ENCODE results near the gene C2CD4A. TPM values are rescaled to one million over a fixed set of nuclear protein-coding genes. Genes with fewer than 3 reads are reported as not detected.
A peak's percentile ranks its signal among the peaks of the same experiment; 100 is the strongest.

The C2CD4A gene
- polyA plus RNA-seq, 2 of the 4 experiments (the other 2 are of a cell fraction): 0.32 TPM; not detected in 1

DNA sequence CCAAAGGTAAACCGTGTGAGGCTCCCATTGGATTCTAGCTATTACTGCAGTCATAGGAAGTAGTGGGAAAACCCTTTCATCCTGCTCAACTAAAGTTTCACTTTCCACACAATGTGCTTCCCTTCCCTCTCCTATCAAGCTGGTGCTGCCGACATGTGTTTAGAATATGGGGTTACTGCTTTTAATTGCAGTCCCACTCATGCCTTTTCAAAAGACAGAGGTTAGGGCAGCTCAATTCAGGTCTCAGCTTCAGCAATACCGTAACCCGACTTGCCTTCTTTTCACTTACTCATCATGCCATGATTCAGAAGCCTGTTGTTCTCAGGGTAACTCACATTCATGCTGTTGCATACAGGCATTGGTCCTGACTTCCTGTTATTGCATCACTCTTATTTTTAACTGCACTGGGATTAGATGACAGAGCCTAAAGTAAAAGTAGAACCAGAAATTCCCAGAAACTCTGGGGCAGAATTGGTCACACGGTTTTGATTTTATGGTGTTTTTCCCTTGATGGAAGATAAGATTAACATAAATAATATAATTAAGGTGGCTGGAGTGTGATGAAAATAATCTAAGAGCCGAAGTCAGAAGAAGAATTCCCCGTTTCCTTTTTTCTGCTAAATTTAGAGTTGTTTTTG lies 52.6 kb downstream of the C2CD4A start (continued):
- TF ChIP-seq HMGXB4 (CRISPR knock-in tag; IDR thresholded peaks at IDR 0.05; ENCODE audit: borderline replicate concordance): no peak
- TF ChIP-seq ZC3H11A (IDR thresholded peaks at IDR 0.05): no peak
- TF ChIP-seq SMC3 (IDR thresholded peaks at IDR 0.05): no peak
- TF ChIP-seq, protein P1, sequence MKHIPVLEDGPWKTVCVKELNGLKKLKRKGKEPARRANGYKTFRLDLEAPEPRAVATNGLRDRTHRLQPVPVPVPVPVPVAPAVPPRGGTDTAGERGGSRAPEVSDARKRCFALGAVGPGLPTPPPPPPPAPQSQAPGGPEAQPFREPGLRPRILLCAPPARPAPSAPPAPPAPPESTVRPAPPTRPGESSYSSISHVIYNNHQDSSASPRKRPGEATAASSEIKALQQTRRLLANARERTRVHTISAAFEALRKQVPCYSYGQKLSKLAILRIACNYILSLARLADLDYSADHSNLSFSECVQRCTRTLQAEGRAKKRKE (CRISPR knock-in tag; IDR thresholded peaks at IDR 0.05; ENCODE audit: low read depth): no peak
- no peak for TF ChIP-seq EHMT2 (IDR thresholded peaks at IDR 0.05; ENCODE audit: low read depth)
- no peak for TF ChIP-seq MYC (IDR thresholded peaks at IDR 0.05; ENCODE audit: borderline replicate concordance, low read length)
- no peak for TF ChIP-seq SREBF2 (IDR thresholded peaks at IDR 0.05)
- no peak for TF ChIP-seq POLR2AphosphoS2 (conservative IDR thresholded peaks at IDR 0.05; ENCODE audit: low read length)
- TF ChIP-seq NFE2L2 (conservative IDR thresholded peaks at IDR 0.05; ENCODE audit: low read length): 0 out of 2 replicates have a peak, but pooled peaks have one; percentile 6
- peak; percentile 30; the same call in 1 of the 2 replicates for TF ChIP-seq HES2 (IDR thresholded peaks at IDR 0.05)
- TF ChIP-seq, protein P2, sequence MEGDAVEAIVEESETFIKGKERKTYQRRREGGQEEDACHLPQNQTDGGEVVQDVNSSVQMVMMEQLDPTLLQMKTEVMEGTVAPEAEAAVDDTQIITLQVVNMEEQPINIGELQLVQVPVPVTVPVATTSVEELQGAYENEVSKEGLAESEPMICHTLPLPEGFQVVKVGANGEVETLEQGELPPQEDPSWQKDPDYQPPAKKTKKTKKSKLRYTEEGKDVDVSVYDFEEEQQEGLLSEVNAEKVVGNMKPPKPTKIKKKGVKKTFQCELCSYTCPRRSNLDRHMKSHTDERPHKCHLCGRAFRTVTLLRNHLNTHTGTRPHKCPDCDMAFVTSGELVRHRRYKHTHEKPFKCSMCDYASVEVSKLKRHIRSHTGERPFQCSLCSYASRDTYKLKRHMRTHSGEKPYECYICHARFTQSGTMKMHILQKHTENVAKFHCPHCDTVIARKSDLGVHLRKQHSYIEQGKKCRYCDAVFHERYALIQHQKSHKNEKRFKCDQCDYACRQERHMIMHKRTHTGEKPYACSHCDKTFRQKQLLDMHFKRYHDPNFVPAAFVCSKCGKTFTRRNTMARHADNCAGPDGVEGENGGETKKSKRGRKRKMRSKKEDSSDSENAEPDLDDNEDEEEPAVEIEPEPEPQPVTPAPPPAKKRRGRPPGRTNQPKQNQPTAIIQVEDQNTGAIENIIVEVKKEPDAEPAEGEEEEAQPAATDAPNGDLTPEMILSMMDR (IDR thresholded peaks at IDR 0.05): no peak
- no peak for TF ChIP-seq PHF8 (IDR thresholded peaks at IDR 0.05; ENCODE audit: borderline replicate concordance, low read depth)
- TF ChIP-seq RFX5 (IDR thresholded peaks at IDR 0.05): no peak
- TF ChIP-seq KDM1A (IDR thresholded peaks at IDR 0.05; ENCODE audit: low read depth): no peak
- no peak for TF ChIP-seq HDAC2 (IDR thresholded peaks at IDR 0.05)
- no peak for TF ChIP-seq CBX8 (IDR thresholded peaks at IDR 0.05)
- TF ChIP-seq FOSL2 (IDR thresholded peaks at IDR 0.05): 0 out of 2 replicates have a peak, but pooled peaks have one; percentile 16
- TF ChIP-seq FOSL2 (CRISPR knock-in tag; IDR thresholded peaks at IDR 0.05): peak; percentile 80
- no peak for TF ChIP-seq POLR2A (IDR thresholded peaks at IDR 0.05; ENCODE audit: low read length)
- no peak for TF ChIP-seq CHD2 (IDR thresholded peaks at IDR 0.05; ENCODE audit: low read length, partially characterized antibody)
- no peak for TF ChIP-seq NPAS2 (CRISPR knock-in tag; IDR thresholded peaks at IDR 0.05; ENCODE audit: borderline replicate concordance)
- no peak for TF ChIP-seq BCL3 (IDR thresholded peaks at IDR 0.05)
- TF ChIP-seq ELK1 (IDR thresholded peaks at IDR 0.05; ENCODE audit: low read depth, low read length): no peak
- TF ChIP-seq, protein P3, sequence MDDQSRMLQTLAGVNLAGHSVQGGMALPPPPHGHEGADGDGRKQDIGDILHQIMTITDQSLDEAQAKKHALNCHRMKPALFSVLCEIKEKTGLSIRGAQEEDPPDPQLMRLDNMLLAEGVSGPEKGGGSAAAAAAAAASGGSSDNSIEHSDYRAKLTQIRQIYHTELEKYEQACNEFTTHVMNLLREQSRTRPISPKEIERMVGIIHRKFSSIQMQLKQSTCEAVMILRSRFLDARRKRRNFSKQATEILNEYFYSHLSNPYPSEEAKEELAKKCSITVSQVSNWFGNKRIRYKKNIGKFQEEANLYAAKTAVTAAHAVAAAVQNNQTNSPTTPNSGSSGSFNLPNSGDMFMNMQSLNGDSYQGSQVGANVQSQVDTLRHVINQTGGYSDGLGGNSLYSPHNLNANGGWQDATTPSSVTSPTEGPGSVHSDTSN (IDR thresholded peaks at IDR 0.05): no peak
- TF ChIP-seq RARB (CRISPR knock-in tag; IDR thresholded peaks at IDR 0.05): no peak
- TF ChIP-seq HOXA7 (CRISPR knock-in tag; IDR thresholded peaks at IDR 0.05): no peak
- no peak for TF ChIP-seq RNF2 (IDR thresholded peaks at IDR 0.05; ENCODE audit: borderline replicate concordance, low read depth)
- TF ChIP-seq CBX2 (IDR thresholded peaks at IDR 0.05; ENCODE audit: borderline replicate concordance, low read depth): no peak
- no peak for TF ChIP-seq EHF (CRISPR knock-in tag; IDR thresholded peaks at IDR 0.05)
- TF ChIP-seq TFCP2L1 (CRISPR knock-in tag; IDR thresholded peaks at IDR 0.05): no peak
- no peak for TF ChIP-seq FOXS1 (CRISPR knock-in tag; IDR thresholded peaks at IDR 0.05)
- TF ChIP-seq RAD21 (conservative IDR thresholded peaks at IDR 0.05 in 1 of 2, IDR thresholded peaks at IDR 0.05 in 1 of 2): no peak
- no peak for TF ChIP-seq HOXB13 (CRISPR knock-in tag; IDR thresholded peaks at IDR 0.05; ENCODE audit: low read depth)
- no peak for TF ChIP-seq ZFP36 (IDR thresholded peaks at IDR 0.05; ENCODE audit: borderline replicate concordance, partially characterized antibody)
- no peak for TF ChIP-seq GATA3 (IDR thresholded peaks at IDR 0.05; ENCODE audit: borderline replicate concordance)
